Skin of body (tissue), 2 donors: Measurements from ENCODE around the gene DUSP9. TPM values are rescaled to one million over a fixed set of nuclear protein-coding genes. Genes with fewer than 3 reads are reported as not detected.
"Not testable (repeated sequence)": the region's sequence is repeated elsewhere in the genome, so short reads cannot be mapped to it uniquely, and the experiment has no call there.

Experiments
- DNase-seq: peaks from one replicate; lab custom pipeline; 2025; lab: John Stamatoyannopoulos, UW
- total RNA-seq: library from RNA; depleted of rRNA; stranded (reverse); fragments of >200 nt; gene quantifications from one replicate; pipeline ENCODE4 v1.2.3, GENCODE V29; 2014

DUSP9 gene, protein sequence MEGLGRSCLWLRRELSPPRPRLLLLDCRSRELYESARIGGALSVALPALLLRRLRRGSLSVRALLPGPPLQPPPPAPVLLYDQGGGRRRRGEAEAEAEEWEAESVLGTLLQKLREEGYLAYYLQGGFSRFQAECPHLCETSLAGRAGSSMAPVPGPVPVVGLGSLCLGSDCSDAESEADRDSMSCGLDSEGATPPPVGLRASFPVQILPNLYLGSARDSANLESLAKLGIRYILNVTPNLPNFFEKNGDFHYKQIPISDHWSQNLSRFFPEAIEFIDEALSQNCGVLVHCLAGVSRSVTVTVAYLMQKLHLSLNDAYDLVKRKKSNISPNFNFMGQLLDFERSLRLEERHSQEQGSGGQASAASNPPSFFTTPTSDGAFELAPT
- 0.10 TPM for total RNA-seq

- no peak for DNase-seq
Observed at GRCh38 chrX:153646620-153647373, at the start of gene DUSP9. TSS of gene DUSP9 (plus strand) at chrX:153647203. CDS start at chrX:153647954, 751 bp downstream.

DNA sequence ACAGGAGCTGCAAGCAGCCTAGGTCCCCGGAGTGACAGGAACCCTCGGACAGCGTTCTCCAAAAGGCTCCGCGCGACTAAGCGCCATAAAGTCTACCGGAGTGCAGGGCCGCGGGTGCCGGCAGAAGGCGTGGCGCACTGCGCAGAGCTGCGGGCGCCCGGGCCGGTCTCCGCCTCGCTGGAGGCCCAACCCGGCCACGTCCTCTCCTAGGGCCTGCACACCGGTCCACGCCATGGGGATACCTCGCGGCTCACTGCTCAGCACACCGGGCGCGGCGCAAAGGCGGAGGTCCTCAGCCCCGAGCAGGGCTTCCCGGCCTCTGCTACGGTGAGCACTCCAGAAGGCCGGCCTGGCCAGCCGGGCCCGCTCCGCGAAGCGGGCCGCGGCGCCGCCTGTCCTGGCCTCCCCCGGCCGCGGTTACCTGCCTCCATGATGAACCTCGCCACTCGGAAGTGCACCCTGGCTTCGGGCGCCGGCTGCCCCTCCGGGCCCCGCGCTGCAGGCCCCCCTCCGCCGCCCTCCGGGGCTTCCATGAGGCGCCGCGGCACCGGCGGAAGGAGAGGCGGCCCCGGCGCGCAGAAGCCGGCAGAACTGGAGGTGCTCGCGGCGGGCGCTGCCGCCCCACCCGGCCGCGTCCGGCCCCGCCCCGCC, 48.3 kb upstream of the DUSP9 start, which contains the start of gene CCNQ:
Gene CCNQ, minus strand, starts transcription at position 599 of the 651 bp plus-strand sequence. Its CDS starts 66 bp downstream, at position 533.
- no peak for DNase-seq

DNA sequence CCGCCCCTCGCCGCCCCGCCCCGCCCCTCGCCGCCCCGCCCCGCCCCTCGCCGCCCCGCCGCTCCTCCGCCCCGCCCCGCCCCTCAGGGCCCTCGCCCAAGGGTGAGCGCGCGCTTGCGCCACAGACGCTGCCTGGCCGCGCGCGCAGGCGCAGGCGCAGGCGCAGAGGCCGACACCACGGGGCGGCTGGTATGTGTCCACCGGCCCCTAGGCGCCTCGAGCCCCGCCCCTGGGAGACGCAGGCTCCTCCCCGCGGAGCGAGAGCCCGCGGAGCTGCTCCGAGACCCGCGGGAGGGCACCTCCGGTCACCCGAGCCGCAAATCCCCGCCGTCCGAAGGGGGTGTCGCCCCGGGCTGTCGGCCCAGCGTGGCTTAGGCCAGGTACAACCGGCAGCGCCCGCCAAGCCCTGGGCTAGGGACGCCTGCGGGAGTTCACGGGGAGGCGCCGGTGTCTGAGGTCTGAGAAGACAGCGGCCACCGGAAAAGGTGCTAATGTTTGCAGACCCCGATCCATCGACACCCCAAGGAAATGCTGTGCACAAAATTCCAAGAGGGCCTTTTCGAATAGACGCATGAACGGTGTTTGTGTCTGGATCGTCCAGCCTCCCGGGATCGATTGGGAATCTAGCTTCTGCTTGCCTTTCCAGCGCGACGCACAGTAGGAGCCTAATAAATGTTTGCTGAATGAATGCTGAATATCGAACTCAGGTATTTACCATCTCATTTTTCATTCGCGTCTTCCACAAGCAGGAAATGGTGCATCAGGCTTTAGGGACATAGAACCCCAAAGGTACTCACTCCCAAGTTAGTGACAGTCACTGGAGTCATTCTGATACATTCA, 47.6 kb upstream of the DUSP9 start:
- DNase-seq, result peak; percentile 49

GRCh38 chrX:153600032-153600373, 47.0 kb upstream of the DUSP9 start:
- no peak for DNase-seq

DNA sequence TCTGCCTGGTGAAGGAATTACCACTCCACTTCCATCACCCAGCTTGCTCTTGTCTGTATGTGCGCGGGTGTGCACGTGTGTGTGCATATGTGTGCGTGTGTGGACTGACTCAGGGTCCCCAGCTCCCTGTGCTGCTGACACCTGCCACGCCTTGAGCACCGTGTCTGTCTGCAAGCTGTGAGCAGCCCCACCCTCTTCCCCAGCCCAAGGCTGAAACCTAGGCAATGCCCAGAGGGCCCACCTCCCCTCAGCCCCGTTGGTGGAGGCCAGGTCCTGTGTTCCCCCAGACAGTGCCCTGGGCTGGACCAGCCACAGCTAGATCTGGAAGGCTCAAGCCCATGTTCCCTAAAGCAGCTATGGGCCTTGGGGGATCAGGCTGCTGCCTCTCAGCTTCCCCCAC, 46.1 kb upstream of the DUSP9 start:
- no peak for DNase-seq

GRCh38 chrX:153601511-153602110, 45.4 kb upstream of the DUSP9 start:
- no peak for DNase-seq

DNA sequence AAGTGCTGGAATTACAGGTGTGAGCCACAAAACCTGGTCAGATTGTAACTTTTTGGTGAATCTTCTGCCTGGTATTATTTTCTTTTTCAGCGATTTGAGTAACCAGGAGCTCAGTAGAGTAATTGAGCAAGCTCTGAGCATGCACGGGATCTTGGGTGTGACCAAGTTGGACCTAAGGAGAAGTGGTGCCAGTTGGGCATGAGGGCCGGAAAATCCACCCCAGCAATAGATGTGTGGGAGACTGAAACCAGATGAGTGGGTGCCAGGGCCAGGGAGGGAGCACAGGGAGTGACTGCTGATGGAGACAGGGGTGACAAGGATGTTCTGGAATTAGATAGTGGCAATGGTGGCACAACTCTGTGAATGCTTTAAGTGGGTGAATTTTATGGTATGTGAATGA, 44.4 kb upstream of the DUSP9 start:
- no peak for DNase-seq

DNA sequence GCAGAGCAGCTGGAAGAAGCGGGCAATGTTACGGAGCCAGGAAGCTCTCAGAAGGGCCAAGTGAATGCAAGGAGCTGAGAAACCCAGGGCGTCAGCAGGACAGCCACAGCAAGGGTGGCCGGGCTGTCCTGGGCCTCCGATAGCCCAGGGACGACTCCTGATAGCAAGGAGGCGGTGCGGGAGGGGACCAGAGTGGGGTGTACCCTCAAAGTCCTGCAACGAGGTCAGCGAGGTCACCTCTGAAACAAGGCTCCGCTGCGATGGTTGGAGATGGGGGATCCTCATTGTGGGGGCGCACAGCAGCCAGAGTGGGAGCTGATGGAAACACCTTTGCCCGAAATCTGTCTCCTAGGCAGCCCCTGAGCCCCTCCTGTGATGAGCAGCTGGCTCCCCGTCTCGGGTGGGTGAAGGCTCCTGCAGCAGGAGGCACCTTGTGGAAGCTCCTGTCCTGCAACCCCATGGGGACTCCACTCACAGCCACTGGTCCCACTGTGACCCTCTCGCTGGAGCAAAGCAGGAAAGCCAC, 43.8 kb upstream of the DUSP9 start:
- no peak for DNase-seq

GRCh38 chrX:153604666-153605380, 42.2 kb upstream of the DUSP9 start:
- not testable (repeated sequence) for DNase-seq

GRCh38 chrX:153606503-153606902, 40.5 kb upstream of the DUSP9 start:
- DNase-seq, result no peak

GRCh38 chrX:153608376-153608775, 38.6 kb upstream of the DUSP9 start:
- DNase-seq, result no peak

DNA sequence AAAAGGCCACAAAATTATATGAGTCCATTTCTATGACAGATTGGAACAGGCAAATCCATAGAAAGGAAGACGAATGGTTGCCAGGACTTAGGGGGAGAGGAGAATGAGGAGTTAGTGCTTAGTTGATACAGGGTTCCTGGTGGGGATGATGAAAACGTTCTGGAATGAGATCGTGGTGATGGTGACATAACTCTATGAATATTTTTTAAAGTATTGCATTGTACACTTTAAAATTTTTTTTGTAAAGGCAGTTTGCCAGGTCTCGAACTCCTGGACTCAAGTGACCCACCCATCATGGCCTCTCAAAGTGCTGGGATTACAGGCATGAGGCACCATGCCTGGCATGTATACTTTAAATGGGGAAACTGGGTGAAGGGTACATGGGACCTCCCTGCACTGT, 38.2 kb upstream of the DUSP9 start:
- no peak for DNase-seq

- DNase-seq, result peak; percentile 60
Observed at GRCh38 chrX:153609917-153610835, 36.8 kb upstream of the DUSP9 start.

DNA sequence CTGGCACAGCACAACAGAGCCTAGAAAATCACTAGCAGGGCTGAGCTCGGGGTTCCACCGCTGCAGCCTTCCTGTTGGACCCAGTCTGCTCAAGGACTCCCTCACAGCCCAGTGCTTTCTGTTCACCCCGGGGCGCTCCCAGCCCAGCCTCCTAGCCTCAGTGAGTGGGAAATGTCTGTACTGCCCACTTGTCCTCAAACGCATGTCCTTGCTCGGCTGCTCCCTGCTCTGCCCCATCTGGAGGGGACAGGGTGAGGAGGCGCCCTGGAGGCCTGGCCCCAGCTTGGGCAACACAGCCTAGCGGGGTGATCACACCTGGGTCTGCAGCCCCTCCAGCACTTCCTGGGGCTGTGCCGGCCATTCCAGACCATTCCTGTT, 36.2 kb upstream of the DUSP9 start:
- DNase-seq, result no peak

GRCh38 chrX:153611298-153612095, 35.5 kb upstream of the DUSP9 start:
- DNase-seq, result no peak

DNA sequence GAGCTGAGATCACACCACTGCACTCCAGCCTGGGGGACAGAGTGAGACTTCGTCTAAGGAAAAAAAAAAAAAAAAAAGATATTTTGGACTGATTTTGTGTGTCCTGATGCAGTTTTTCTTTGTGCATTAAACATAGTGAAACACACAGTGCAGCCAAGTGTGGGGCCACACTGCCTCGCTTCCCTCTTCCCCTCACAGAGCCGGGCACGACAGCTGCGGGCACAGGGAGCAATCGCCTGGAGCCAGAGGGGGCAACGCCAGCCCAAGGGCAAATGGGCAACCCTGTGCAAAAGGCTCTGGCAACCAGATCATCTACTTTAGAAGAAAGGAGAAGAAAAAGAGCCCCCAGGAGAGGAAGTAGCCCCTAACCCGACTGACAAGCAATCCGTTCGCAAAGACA, 34.6 kb upstream of the DUSP9 start:
- DNase-seq, result no peak

DNA sequence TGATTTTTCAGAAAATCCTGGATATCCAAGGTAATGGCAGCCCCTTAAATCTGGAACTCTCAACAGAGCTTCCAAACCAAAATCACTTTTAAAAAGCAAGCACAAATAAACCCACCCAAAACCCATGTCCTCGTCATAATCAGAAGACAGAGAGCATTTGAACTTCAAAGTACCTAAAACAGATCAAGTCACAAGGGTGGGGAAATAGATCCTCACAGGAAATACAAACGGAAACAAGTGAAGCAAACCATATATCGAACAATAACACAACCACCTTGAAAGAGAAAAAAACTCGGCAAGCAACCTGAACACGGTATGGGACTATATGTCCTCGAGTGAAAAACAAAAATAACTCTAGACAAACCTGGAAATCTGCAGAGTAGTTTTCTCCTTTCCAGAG, 32.2 kb upstream of the DUSP9 start:
- DNase-seq, result no peak

DNA sequence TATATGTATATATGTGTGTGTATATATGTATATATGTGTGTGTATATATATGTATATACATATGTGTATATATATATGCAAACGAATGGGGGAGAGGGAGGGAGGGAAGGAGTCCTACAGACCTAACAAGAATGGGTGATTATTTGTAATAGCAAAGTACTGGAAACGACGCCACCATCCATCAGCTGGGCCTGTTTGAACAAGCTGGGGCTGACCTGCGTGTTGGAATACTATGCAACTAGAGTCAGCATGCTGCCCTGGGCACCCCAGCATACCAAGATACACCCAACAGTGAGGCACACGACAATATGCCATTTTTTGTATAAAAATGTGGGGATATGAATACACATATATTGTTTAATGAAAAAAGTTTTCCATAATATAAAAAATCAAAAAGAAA, 26.4 kb upstream of the DUSP9 start:
- DNase-seq, result no peak
